ENCODE measurements around the gene TNIP1.
A peak's percentile ranks its signal among the peaks of the same experiment; 100 is the strongest.

The TNIP1 gene

GRCh38 chr5:151081431-151082281 lies 822 bp upstream of the TNIP1 start:
- peak; percentile 12 for DNase-seq

GRCh38 chr5:151079838-151080612 lies 809 bp downstream of the TNIP1 start:
- no peak for DNase-seq

- no peak for DNase-seq
Measured at GRCh38 chr5:151078490-151079262, 2.2 kb downstream of the TNIP1 start.

- no peak for DNase-seq
Measured at GRCh38 chr5:151077967-151078366, 2.9 kb downstream of the TNIP1 start.

GRCh38 chr5:151077419-151077818 lies 3.4 kb downstream of the TNIP1 start:
- no peak for DNase-seq

GRCh38 chr5:151076616-151077015 lies 4.2 kb downstream of the TNIP1 start:
- no peak for DNase-seq

GRCh38 chr5:151075698-151076331 lies 5.0 kb downstream of the TNIP1 start:
- no peak for DNase-seq

- DNase-seq = no peak
Measured at GRCh38 chr5:151074557-151074956, 6.3 kb downstream of the TNIP1 start.

- DNase-seq = no peak
Measured at GRCh38 chr5:151073280-151073679, 7.6 kb downstream of the TNIP1 start.

GRCh38 chr5:151072630-151073025 lies 8.2 kb downstream of the TNIP1 start:
- DNase-seq = no peak

GRCh38 chr5:151071848-151072629 lies 8.8 kb downstream of the TNIP1 start:
- DNase-seq = no peak

GRCh38 chr5:151071021-151071420 lies 9.8 kb downstream of the TNIP1 start:
- no peak for DNase-seq

- no peak for DNase-seq
Measured at GRCh38 chr5:151070449-151070848, 10.4 kb downstream of the TNIP1 start.

GRCh38 chr5:151068433-151069197 lies 12.2 kb downstream of the TNIP1 start:
- no peak for DNase-seq

- DNase-seq = no peak
Measured at GRCh38 chr5:151067632-151068432, 13.0 kb downstream of the TNIP1 start.

- DNase-seq = no peak
Measured at GRCh38 chr5:151066920-151067319, 13.9 kb downstream of the TNIP1 start.

GRCh38 chr5:151065609-151066008 lies 15.2 kb downstream of the TNIP1 start:
- DNase-seq = no peak

- DNase-seq = no peak
Measured at GRCh38 chr5:151064916-151065499, 15.8 kb downstream of the TNIP1 start.

- no peak for DNase-seq
Measured at GRCh38 chr5:151063142-151063989, 17.5 kb downstream of the TNIP1 start.
